Stimulated activated naive CD8-positive, alpha-beta T cell treated with anti-CD3 and anti-CD28 coated beads, Interleukin-15, Interleukin-2, amounts not matched to agents 100 U/mL and 50 U/mL, for 24 hours (primary cell): ENCODE data around the gene LGR5.

Experiments
- ATAC-seq: fragments of 150-1000 bp; cut with Tn5 transposase; one replicate; pipeline ENCODE4 v1.10.0; 2021
- DNase-seq: peaks from one replicate; pipeline ENCODE4 v3.0.0; 2021

The LGR5 gene

DNA sequence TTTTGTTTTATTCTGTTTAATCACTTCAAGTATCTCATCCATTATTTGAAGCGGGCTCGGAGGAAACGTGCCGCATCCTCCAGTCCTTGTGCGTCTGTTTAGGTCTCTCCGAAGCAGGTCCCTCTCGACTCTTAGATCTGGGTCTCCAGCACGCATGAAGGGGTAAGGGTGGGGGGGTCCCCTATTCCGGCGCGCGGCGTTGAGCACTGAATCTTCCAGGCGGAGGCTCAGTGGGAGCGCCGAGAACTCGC lies 311 bp upstream of the LGR5 start:
- ATAC-seq, result peak; percentile 15
- no peak for DNase-seq

DNA sequence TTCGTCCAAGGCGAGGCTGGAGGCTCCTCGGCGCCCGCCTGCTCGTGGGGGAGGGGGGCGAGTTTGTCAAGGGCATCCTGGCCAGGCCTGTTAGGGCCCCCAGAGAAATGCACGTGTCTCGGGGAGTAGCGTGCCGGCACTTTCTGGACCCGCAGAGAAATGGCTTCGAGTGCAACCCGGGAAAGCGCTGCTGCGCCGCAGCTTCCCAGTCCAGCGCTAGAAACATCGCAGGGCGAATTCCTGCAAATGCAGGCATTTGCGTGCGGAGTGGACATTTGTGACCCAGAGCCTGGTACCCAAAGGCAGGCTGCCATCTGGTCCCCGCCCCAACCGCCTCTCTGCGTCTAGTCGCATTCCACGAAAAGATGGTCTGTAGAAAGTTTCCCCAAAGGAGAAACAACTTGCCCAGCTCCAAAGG lies 756 bp downstream of the LGR5 start:
- DNase-seq (no peak), ATAC-seq (no peak)

DNA sequence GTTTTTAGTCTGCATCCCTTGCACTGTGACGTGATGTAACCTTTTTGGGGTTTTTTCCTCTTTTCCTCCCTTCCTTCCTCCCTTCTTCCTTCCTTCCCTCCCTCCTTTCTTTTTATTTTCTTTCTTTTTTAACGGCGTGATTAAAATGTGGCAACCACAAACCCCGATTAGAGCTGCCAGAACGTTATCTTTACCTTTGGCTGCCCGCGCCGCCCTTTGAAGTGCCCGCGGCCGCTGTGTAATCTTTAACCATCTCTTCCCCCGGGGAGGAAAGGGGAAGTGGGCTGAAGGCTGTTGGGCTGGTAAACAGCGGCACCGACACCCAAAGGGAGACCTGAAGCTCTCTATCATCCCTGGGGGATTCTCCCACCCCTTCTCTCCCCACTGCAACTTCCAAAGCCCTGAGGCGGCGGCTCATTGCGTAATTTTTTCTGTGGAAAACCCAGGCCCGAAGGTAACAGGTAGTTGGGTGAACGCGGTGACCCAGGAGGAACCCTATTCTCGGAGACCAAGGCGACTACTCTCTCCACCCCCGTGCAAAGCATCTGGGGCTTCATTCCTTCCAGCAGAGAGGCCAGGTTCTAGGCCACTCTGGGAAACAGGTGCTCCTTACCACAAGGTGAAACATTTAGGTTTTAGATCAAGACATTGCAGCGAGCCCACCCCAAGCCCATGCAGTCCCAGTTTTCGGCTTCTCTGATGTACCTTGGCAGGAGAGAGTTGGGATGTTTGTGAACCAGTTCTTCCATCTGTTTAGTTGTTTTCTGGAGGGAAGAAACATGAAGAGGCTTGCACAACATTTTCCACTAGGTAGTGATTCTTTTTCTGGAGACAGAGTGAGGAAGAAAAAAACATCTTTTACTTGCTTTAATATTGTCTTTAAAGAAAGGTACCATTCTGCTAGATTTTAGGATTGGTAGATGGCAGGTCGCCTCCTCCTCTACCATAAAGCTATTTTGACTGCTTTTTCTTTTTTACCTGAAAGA lies 1.5 kb downstream of the LGR5 start:
- DNase-seq, result peak; percentile 20
- no peak for ATAC-seq

DNA sequence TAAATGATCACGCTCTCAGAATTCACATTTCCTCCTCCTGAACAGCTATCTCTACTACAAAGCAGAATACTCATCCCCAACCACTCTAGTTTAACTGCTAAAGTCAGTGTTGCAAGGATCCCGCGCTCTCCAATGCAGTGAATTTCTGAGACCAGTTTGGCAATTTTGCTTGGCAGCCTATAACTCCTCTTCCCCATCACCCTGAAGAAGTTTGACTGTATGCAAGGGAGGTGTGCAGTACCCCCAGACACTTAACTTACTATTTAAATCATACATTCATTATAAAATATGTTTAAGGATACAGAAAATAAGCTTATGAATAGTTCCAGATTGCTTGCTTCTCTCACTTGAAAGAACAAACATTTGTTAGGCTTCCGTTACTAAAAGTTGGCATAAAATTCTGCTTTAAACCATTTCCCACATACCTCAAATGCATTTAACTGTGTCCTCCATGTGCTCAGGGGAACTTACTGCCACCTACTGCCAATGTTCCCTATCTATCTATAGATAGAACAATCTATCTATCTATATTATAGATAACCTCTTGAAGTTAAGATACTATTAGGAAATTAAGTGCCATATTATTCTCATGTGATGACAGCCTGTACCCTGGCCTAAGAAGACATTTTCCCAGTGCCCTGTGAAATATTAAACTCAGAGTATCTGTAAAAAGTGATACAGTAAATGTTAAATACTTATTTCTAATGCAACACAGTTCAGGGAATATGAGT lies 2.4 kb downstream of the LGR5 start:
- DNase-seq (no peak), ATAC-seq (no peak)

DNA sequence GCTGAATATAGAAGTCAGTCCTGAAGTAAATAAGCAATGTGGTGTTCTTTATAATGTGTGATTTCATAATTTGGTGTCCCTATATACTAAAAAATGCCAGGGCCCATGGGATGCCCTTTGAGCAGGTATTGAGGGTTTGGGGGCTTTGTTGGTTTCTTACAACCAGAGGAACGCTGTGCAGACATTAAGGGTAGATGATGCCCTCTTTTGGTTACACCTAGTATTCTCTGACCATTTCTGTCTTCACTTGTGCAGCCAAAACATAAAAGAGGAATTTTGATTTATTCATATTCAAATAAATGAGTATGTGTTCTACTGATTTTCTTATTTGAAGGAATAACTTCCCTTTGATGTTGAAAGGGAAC lies 3.0 kb downstream of the LGR5 start:
- ATAC-seq, result no peak
- no peak for DNase-seq

DNA sequence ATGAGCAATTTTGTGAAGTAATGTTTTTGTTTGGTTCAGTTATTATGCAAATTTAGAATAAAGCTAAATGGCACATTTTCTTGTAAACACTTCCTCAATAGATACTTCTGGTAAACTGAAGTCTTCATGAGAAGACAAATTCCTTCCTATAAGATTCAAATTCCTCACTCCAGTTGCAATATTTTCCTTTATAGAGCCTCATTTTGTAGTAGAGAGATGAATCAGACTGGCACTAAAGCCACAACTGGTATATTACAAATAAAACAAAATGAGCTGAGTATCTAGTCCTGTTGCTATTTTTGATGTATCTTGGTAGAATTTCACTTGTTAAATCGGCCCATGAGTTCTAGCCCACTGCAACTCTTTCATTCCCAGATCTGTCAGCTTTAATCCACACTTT lies 5.5 kb downstream of the LGR5 start:
- ATAC-seq (no peak), DNase-seq (no peak)

DNA sequence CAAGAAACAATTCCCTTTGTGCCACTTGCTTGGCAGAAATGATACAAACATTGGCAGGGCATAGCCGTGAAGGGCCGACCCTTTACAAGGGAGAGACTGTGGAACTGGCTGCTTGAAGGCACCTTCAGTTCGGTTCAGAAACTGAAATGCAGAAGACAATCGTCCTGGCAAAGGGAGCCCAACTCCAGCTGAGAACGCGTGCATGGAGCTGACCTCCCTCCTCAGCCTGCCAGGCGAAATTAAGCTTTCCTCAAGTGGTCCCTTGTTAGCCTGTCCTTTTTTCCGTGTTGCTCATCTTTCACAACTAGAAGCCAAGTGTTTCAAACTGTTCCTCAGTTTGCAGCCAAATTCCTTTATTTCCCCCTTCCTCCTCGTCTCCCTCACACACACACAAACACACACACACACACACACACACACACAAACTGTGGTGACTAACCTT lies 8.1 kb downstream of the LGR5 start:
- DNase-seq (no peak), ATAC-seq (no peak)

DNA sequence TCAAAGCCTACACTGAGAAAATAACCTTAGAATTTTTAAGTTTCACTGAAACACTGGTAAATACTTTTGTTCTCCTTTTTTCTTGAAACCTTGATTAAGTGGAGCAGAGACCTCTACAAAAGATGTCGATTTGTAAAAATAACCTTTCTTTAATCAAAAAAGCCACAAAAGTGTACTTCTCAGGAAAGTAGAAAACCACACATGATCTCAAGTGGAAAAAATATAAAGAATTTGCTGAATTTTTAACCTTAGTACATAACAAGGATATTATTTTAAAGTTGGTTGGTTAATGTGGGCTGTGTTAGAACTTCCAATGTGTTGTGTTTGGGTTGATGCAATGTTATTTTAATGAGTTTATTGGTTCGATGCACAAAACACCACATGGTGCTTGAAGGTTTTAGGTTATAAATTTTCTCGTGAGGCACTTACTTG lies 8.6 kb downstream of the LGR5 start:
- DNase-seq (no peak), ATAC-seq (no peak)

DNA sequence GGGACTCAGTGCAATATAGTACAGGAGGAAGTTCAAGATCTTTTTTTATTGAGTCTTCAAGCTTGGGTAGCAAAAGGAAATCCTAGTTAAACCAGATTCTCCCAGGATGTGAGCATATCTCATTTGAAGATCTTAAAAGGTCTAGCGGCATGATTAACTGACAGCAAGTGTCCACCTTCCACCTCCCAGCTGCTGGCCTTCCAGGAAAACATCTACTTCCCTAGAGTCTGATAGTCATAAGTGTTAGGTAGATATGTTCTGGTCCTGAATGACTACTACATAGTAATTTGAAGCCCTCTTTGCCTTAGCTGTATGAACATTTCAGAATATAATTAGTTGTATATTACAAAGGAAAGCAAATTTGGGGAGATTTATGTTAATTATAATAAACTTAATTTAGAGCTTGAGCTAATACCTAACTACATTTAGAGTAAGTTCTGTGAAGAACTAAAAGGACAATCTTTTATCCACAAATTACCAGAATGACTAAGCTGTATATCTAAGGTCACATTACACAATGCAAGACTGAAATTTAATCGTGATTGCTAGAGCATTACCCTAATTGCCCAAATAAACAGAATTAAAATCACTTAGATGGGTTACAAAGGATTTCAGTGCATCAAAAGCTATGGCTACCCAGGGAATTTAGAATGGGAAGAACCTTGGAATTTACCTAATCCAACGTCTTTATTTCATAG lies 9.9 kb downstream of the LGR5 start:
- DNase-seq (no peak), ATAC-seq (no peak)

DNA sequence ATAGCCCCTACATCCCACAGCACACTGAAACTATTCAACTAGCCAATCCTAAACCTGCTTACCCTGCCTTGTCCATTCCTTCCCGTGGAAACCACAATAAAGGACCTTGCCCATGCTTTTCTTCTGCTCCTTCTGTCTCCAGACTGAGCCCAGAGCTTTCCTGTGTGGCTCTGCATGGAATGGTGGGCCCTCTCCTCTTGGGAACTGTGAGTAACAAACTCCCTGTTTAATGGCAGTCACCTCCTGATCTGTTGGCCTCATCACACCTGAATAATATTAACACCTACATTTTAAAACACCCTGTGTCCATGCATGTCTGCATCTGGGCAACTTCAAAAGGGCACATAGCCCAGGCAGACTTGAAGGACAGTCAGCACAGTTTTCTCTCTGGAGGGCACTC lies 12.4 kb downstream of the LGR5 start:
- no peak for ATAC-seq

DNA sequence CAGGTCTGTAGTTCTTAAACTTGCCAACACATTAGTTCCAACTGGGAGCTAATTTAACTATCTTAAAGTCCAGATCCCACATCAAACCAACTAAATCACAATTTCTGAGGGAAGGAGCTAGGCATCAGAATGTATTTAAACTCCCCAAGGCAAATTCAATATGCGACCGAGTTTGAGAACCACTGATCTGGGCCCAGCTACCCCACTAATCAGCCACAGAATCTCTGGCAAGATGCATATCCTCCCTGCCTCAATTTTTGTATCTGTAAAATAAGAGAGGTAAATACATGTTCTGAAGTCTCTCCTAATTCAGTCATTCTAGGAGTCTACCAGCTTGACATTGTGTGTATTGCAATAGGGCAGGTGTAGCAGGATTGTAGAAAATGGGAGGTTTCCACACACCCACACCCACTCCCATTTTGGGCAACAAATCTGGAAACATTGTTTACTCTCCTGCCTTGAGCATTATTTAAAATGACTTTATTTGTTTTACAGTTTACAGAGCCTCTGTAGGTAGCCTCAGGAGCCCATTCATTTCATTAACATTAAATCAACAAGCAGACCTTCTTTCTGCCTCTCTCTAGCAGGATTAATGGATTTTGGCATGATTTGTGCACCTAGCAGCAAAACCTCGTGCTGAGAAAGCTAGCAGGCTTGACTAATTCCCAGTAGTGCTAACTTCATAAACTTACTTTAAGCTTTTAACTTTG lies 15.6 kb downstream of the LGR5 start:
- ATAC-seq, result no peak

More for the DNA sequence above, 12.4 kb downstream of the LGR5 start:
- DNase-seq, result no peak

DNA sequence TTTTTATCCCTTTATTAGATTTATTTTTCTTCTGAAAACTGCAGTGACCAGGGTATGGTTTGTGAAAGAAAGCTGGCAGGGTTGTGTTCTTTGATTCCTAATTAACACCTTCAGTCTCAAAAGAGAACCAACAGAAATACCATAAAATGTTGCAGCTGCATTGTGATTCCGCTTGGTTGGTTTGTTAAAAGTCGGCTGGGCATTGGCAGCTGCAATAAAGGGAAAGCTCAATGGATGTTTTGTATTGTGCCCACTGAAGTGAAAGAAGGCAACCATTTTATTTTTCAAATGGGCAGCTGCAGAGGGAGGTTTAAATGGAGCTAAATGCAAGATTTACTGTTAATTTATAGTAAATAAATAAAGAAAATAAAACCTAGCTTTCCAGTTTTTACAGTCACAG lies 16.7 kb downstream of the LGR5 start:
- no peak for ATAC-seq
- no peak for DNase-seq

More for the DNA sequence above, 15.6 kb downstream of the LGR5 start:
- DNase-seq, result no peak

DNA sequence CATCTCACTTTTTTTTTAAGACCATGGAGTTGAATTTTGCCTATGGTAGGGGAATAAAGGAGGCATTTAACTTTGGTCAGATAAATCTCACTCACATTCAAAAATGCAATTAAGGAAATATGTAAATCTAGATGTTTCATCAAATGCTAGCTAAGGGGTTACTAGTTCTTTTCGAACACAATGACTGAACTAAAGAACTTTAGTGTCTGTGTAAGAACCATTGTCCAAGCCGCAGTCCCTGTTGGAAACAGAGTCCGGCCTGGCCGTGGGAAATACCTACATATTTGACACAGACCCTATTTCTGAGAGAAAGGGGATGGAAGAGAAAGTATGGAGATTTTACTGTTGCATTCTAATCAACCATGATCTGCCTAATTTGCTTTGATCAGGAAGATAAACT lies 17.4 kb downstream of the LGR5 start:
- no peak for DNase-seq
- no peak for ATAC-seq

DNA sequence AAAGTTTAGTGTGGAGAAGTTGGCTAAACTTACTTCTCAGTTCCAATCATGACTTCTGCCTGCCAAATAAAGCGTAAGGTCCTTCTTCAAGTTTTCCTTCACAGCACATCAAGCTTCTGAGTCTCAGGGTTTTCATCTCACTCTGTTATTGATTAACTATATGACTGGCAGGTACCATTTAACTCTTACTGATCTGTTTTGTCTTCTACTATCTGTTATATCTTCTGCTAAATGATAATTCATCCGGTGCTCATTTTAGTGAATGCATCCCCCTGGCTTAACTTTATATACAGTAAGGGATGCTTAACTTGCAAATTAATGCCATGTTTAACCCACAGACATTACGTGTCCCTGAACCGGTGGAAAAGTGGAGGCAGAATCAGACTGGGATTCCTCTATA lies 20.7 kb downstream of the LGR5 start:
- ATAC-seq (no peak), DNase-seq (no peak)

DNA sequence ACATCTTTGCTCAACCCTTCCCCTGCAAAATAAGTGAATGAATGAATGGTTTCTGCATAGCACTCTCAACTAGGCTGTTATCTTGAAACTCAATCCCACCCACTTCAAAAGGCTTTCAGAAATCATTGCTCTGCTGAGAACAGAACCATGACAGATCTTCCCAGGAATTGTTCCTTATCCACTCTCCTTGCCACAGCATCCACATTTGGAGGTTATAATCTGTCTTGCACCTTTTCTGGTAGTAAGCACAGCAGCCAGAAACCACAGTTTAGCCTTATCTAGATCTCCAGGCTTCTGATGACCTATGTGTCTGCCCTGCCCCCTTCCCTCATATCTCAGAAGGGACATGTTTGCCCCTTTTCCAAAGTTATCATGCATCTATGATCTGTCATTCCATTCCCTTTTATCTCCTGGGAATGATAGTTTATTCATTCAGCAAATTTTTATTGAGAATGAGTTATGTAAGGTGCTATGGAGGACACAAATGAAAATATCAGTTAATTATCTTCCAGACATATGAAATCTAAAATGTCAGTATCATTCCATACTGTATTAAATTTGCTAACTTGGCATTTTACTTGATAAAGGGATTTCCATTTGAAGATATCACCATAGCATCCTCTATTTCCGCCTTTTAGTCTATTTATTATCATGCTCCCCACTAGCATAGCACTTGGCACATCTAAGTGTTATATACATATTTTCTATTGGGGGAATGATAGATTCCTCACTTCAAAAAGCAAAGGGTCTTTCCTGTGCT lies 21.4 kb downstream of the LGR5 start:
- ATAC-seq, result no peak
- no peak for DNase-seq

DNA sequence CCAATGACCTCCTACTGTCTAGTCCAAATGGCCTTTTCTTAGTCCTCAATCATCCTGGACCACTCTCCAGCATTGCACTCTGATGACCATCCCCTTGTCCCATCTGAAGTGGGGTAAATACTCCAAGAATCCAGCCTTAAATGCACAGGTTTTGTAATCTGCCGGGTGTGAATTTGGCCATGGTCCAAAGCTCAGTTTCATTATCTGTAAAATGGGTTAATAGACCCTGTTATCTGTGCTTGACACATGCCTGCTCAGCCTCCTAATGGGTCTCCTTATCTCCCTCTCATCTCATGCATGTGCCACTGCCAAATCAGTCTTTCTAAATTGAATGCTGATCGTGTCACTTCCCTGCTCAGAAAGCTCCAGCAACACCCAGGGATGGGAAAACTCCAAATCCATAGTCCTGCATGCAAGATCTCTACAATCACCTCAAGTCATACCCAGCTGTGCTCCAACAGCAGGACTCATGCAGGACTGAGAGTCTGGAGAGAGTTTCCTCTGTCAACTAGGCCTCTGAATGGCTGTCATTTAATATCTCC lies 22.3 kb downstream of the LGR5 start:
- DNase-seq (no peak), ATAC-seq (no peak)

DNA sequence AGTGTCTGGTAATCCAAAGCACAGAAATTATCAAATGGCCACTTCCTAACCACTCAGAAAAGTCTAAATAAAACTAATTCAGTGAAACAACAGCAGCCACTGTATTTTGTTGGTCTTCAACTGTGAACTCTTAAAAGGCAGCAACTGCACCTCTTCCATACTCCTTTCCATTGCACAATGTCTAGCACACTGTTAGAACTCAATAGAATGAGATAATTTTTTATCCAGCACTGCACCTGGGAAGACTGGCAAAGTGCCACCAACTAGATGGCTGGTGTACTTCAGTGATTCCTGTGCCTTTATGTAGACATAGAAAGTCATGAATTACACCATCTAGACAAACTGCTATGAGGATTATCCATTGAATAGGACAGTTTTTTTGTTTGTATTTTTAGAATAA lies 26.2 kb downstream of the LGR5 start:
- ATAC-seq (no peak), DNase-seq (no peak)

DNA sequence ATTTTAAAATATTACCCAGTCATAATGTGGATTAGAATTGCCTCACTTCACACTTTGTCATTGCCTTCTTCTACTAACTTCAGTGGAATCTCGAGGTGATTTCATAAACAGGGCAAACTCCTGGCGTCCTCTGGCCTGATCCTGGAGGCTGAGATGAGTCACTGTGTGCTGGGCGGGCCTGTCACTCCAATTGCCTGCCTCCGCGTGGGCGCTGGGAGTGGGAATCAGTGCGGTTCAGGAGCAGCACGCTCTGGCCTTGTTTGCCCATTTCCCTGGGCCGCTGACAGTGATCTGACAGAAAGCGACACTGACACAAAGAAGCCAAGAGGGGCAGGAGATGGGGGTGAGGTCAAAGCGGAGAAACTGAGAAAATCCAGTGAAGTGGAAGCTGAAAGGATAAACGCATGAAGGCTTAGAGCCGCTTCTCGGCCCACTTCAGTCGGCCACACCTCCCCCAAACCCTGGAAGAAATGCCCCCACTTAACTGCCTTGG lies 29.7 kb downstream of the LGR5 start:
- ATAC-seq (no peak), DNase-seq (no peak)

DNA sequence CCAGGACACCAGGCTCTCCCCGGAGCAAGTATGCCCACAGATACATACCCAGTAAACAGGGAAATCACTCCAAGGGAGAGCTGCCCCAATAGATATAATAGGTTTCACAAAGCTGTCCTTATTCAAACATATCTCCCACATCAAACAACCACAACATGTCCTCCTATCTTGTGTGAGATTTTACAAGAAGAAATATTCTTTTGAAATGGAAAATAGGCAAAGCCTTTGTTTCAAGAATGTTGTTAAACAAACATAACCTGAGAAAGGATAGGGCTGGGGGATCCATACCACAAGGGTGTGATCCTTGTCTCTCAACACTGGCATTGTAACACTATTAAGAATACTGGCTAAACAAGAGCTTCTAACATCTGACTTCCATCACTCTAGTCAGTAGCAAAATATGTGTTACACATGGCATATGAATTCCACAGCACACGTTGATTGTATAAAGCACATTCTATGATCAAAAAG lies 32.9 kb downstream of the LGR5 start:
- no peak for DNase-seq
- no peak for ATAC-seq

DNA sequence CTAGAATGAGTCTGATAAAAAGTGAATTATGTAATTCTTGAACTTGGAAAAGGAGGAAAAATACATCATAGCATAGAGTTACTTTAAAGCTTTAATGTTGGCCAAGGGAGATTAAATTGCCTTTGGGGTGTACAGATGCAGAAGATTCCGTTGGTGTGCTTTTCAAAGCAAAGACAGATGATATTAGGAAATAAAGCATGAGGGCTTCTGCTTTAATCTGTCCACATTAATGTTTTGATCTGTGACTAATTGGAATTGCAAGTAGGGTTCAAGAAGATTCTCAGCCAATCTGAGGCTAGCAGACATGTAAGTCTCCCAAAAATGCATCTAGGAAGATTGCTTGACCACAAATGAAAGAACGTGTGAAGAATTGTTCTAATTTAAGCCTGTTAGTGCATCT lies 35.2 kb downstream of the LGR5 start:
- ATAC-seq, result no peak

DNA sequence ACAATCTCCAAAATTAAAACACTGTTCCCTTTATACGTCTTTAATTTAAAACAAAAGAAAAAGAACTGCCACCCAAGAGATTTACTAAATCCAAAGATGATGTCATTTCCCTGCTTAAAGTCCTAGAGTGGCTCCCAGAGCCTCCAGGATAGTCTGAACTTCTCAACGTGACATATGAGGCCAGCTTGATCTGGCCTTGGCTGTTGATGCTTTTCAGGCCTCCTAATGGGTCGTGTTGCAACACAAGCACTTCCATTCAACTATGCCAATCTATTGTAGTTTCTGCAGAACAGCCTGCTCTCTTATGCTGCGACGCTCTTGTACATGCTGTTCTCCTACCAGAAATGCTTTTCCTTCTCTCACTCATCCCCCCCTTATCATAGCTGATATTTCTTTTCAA lies 35.7 kb downstream of the LGR5 start:
- DNase-seq, result no peak
- ATAC-seq, result no peak

More for the DNA sequence above, 35.2 kb downstream of the LGR5 start:
- no peak for DNase-seq
